Sigmoid colon (tissue), 4 donors: Measurements from ENCODE around the gene NDUFA13.

Experiments
- CTCF ChIP-seq, 4 experiments: fragments of 450-650 bp in 3 of 4; fragments of 200-600 bp in 1 of 4; IDR thresholded peaks; one replicate each; pipeline ENCODE4 v1.5.1; 2016 to 2019; ENCODE audit warnings: antibody characterized with exemption in 4 of 4, mild to moderate bottlenecking in 3 of 4, moderate library complexity in 2 of 4
- POLR2A ChIP-seq, 2 donors: fragments of 450-650 bp; IDR thresholded peaks; one replicate each; pipeline ENCODE4 v1.6.1; 2016; ENCODE audit warnings: antibody characterized with exemption in 2 of 2, mild to moderate bottlenecking in 2 of 2, moderate library complexity in 2 of 2
- POLR2AphosphoS5 ChIP-seq, 4 donors: sonication (generic); formaldehyde crosslinking; IDR thresholded peaks; one replicate each; pipeline ENCODE4 v1.6.1; 2017; ENCODE audit warnings: antibody characterized with exemption in 4 of 4

- TF ChIP-seq POLR2AphosphoS5 (IDR thresholded peaks at IDR 0.05) (no peak), CTCF (IDR thresholded peaks at IDR 0.05) (no peak), POLR2A (IDR thresholded peaks at IDR 0.05) (no peak)
Measured at GRCh38 chr19:19489804-19490204, 26.2 kb upstream of the NDUFA13 start.
